Measurements from ENCODE around the gene EIF5A2.
"Not testable (repeated sequence)": the region's sequence is repeated elsewhere in the genome, so short reads cannot be mapped to it uniquely, and the experiment has no call there.

Gene EIF5A2

DNA sequence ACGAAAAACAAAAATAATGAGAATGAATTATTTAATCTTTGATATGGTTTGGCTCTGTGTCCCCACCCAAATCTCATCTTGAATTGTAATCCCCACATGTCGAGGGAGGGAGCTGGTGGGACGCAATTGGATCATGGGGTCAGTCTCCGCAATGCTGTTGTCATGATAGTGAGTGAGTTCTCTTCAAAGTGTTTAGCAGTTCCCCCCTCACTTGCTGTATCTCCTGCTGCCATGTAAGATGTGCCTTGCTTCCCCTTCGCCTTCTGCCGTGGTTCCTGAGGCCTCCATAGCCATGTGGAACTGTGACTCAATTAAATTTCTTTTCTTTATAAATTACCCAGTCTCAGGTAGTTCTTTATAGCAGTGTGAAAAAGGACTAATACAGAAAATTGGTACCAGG is 12.1 kb downstream of the EIF5A2 start:
- DNase-seq: not testable (repeated sequence)

DNA sequence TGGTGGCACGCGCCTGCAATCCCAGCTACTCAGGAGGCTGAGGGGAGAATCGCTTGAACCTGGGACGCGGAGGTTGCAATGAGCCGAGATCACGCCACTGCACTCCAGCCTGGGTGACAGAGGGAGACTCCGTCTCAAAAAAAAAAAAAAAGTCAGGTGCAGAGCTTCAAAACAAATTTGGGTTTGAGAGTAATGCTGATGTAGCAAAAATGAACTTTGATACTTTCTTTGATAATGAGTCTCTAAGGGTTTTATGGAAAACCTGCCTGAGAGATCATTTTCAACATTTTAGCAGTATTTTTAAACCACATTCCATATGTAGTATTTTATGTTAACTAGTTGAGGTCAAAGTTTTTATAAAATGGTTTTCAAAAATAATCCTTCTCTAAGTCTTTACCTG is 14.5 kb downstream of the EIF5A2 start:
- no peak for DNase-seq

DNA sequence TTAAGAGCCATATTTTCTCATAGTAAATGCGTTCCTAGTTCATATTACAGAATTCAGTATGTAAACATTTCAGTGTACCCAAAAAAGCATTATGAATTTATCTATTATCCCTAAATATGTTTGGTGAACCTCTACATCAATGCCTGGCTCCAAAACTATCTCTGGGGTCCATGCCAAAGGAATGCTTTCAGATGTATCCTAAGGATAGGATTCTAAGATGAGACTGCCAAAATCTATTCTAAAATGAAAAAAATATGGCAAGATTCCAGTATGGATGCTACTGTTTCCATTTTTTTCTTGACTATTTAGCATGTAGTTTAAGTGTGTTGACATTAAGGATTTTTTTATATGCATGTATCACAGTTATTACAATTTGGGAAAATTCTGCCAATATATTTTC is 18.8 kb downstream of the EIF5A2 start:
- no peak for DNase-seq

- no peak for DNase-seq
Observed at GRCh38 chr3:170889132-170889531, 19.3 kb downstream of the EIF5A2 start.

DNA sequence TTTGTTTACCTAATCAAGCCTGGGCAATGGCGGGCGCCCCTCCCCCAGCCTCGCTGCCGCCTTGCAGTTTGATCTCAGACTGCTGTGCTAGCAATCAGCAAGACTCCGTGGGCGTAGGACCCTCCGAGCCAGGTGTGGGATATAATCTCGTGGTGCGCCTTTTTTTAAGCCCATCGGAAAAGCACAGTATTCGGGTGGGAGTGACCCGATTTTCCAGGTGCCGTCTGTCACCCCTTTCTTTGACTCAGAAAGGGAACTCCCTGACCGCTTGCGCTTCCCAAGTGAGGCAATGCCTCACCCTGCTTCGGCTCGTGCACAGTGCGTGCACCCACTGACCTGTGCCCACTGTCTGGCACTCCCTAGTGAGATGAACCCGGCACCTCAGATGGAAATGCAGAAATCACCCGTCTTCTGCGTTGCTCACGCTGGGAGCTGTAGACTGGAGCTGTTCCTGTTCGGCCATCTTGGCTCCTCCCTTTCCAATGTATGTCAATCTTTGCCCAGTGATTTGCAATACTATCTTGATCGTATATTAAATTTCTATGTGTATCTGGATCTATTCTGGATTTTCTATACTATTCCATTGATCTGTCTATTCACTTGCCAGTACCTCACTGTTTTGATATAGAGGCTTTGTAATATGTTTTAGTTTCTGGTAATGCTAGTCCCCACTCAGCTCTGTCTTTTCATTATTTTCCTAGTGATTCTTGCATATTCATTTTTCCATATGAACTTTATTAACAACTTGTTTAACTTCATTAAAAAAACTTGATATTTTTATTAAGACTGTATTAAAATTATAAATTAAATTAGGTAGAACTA is 24.1 kb downstream of the EIF5A2 start:
- DNase-seq: not testable (repeated sequence)

DNA sequence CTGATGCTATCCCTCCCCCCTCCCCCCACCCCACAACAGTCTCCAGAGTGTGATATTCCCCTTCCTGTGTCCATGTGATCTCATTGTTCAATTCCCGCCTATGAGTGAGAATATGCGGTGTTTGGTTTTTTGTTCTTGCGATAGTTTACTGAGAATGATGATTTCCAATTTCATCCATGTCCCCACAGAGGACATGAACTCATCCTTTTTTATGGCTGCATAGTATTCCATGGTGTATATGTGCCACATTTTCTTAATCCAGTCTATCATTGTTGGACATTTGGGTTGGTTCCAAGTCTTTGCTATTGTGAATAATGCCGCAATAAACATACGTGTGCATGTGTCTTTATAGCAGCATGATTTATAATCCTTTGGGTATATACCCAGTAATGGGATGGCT is 29.7 kb downstream of the EIF5A2 start:
- DNase-seq: not testable (repeated sequence)

- DNase-seq: not testable (repeated sequence)
Observed at GRCh38 chr3:170877311-170877710, 31.1 kb downstream of the EIF5A2 start.

GRCh38 chr3:170876537-170876936 is 31.9 kb downstream of the EIF5A2 start:
- DNase-seq: no peak

GRCh38 chr3:170869645-170870593 is 38.5 kb downstream of the EIF5A2 start, which contains the start of gene RPL22L1:
TSS of gene RPL22L1 (minus strand) at chr3:170870195. CDS start at chr3:170870167, 28 bp downstream.
- DNase-seq: no peak

- DNase-seq: no peak
Observed at GRCh38 chr3:170869239-170869590, 39.2 kb downstream of the EIF5A2 start.

DNA sequence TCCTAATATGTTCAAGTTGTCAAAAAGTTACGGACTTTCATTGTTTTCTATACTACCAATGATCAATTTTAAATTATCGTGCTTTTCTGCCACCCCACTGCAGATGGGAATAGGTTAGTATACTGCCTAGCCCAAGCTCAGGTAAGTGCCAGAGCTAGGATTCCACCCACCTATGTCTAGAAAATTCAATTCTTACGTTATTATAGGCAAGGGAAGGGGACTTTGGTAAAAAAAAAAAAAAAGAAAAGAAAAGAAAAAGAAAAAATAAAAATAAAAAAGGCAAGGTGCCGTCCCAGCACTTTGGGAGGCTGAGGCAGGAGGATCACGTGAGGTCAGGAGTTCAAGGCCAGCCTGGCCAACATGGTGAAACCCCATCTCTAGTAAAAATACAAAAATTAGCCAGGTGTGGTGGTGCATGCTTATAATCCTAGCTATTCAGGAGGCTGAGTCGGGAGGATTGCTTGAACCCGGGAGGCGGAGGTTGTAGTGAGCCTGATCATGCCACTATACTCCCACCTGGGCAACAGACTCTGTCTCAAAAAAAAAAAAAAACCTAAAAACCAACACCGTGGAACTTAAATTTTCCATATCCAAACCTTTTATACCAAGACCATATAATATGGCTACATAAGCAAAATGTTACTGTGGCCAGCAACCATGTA is 39.7 kb downstream of the EIF5A2 start:
- DNase-seq: no peak

GRCh38 chr3:170867143-170867937 is 41.1 kb downstream of the EIF5A2 start:
- DNase-seq: no peak

GRCh38 chr3:170866499-170866898 is 41.9 kb downstream of the EIF5A2 start:
- no peak for DNase-seq

DNA sequence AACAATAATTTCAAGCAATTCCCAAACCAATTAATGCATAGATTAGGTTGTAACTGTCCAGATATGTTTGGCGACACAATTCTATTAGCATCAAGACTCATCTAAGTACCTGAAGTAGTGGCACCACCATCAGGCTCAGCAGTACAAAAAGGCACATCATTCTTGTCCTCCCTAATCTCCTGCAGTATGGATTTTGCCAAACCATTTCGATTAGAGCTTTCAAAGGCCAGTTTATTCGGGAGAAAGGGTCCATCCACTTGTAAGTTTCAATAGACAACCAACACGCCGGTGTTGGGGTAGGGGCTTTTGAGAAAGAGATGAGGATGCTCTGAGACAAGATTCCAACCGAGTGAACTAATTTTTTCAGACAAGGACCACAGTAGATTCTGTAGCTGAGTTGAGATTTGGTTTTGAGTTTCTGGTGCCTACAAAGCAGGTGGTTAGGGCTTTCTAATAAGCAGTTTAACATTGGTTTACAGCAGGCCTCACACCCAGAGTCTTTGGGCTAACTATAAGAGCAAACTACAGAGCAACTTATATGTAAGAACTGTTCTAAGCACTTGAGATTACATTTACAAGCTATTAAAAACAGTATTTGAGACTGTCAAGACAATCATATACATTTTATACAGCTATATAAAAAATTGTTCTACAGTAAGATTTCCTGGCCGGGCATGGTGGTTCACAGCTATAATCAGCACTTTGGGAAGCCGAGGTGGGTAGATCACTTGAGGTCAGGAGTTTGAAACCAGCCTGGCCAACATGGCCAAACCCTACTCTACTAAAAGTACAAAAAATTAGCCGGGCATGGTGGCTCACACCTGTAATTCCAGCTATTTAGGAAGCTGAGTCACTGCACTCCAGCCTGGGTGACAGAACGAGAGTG is 43.0 kb downstream of the EIF5A2 start:
- no peak for DNase-seq

DNA sequence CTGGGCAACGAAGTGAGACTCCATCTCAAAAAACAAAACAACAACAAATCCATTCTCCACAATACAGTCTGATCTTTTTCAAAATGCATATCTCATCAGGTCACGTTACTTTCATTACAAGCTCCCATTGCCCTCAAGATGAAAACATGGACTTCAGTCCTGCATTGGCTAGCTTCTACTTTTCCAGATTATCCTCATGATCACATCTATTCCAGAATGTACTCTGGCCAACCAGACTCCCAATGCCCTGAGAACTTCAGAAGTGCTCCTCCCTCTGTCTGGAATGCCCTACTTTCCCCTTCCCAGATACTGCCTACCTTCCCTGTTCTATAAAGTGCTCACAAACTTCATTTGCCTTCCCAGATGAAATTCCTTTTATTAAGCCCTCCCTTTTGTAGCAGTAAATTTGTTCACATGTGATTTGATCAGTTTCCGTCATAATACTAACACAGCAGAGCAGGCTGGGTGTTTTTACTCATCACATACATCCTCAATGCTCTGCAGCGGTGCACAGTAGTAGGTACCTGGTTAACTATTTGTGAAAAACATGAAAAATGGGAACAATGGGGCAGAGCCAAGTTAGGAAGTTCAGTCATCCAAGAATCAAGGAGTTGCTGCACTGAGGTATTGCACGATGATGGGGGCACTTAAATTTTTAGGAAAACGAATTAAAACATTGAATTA is 43.8 kb downstream of the EIF5A2 start:
- DNase-seq: no peak

DNA sequence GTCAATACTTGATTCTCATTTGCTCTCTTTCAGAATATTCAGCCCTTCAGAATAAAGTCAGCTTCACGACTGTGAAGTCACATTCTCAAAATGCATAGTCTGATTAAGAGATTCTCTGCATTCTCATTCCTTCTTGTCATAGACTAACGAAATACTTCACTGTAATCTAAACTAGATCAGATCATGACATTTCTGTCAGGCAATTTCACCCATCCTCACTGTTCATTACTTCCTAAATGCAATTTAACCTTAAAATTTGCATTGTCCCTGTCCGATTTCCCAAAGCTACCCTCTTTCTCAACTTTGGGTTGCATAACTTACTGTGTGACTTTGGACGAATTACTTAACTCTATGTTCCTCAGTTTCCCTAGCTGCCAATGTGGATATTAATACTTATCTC is 44.6 kb downstream of the EIF5A2 start:
- no peak for DNase-seq

- DNase-seq: no peak
Observed at GRCh38 chr3:170862618-170863374, 45.6 kb downstream of the EIF5A2 start.

DNA sequence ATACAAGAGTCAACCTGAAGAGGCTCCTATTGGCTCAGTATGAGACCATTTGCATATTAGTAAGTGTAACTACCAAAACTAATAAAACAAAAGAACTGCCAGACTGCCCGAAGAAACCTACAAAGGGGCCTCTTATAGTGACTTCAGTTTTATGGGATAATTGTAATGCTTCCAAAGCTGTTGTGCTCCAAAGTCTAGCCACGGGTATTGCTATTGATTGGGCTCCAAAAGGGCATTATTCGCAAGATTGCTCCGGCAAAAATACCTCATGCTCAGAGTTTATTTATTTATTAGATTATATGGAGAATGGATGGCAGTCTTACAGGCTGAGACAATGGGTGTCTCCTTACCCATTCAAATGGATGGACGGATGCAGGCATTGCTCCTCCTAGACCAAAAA is 49.8 kb downstream of the EIF5A2 start:
- DNase-seq: no peak

GRCh38 chr3:170852324-170852723 is 56.1 kb downstream of the EIF5A2 start:
- DNase-seq: no peak
